ENCODE data around the gene SIGLEC5.

SIGLEC5 gene

GRCh38 chr19:51589511-51589910 is 40.7 kb downstream of the SIGLEC5 start:
- DNase-seq (ENCODE audit: low spot score) = no peak
- Mint-ChIP-seq H3K4me3 (no peak overlapping the region), H3K36me3 (ENCODE audit: low read depth) (peaks cover 46% of the 10 kb centered on the region), H3K4me1 (ENCODE audit: low read depth) (peaks cover 9% of the 10 kb centered on the region), H3K27me3 (ENCODE audit: low read depth) (no peaks in the 10 kb centered on the region), H3K9me3 (peaks cover 47% of the 10 kb centered on the region), H3K27ac (no peak overlapping the region)

- DNase-seq (ENCODE audit: low spot score) = no peak
- Mint-ChIP-seq H3K4me3 (no peak overlapping the region), H3K9me3 (peaks cover 60% of the 10 kb centered on the region), H3K36me3 (ENCODE audit: low read depth) (peaks cover 64% of the 10 kb centered on the region), H3K27me3 (ENCODE audit: low read depth) (no peaks in the 10 kb centered on the region), H3K4me1 (ENCODE audit: low read depth) (peaks cover 2% of the 10 kb centered on the region), H3K27ac (no peak overlapping the region)
Measured at GRCh38 chr19:51587264-51588191, 42.7 kb downstream of the SIGLEC5 start.

- peaks cover 60% of the 10 kb centered on the region for H3K9me3 Mint-ChIP-seq
- no peak for DNase-seq (ENCODE audit: low spot score)
Measured at GRCh38 chr19:51586799-51587198, 43.4 kb downstream of the SIGLEC5 start.

GRCh38 chr19:51586103-51586728 is 44.0 kb downstream of the SIGLEC5 start:
- Mint-ChIP-seq H3K27ac (no peak overlapping the region), H3K36me3 (ENCODE audit: low read depth) (peaks cover 75% of the 10 kb centered on the region), H3K27me3 (ENCODE audit: low read depth) (no peaks in the 10 kb centered on the region), H3K9me3 (peaks cover 60% of the 10 kb centered on the region), H3K4me3 (no peak overlapping the region), H3K4me1 (ENCODE audit: low read depth) (no peaks in the 10 kb centered on the region)
- DNase-seq (ENCODE audit: low spot score) = no peak

More at GRCh38 chr19:51586799-51587198, 43.4 kb downstream of the SIGLEC5 start:
- H3K27me3 Mint-ChIP-seq (ENCODE audit: low read depth) = no peaks in the 10 kb centered on the region
- no peak overlapping the region for H3K27ac Mint-ChIP-seq
- peaks cover 69% of the 10 kb centered on the region for H3K36me3 Mint-ChIP-seq (ENCODE audit: low read depth)
- H3K4me3 Mint-ChIP-seq = no peak overlapping the region
- H3K4me1 Mint-ChIP-seq (ENCODE audit: low read depth) = no peaks in the 10 kb centered on the region

- peaks cover 51% of the 10 kb centered on the region for H3K36me3 Mint-ChIP-seq (ENCODE audit: low read depth)
- H3K9me3 Mint-ChIP-seq = no peaks in the 10 kb centered on the region
- no peak for DNase-seq (ENCODE audit: low spot score)
- H3K27me3 Mint-ChIP-seq (ENCODE audit: low read depth) = no peaks in the 10 kb centered on the region
- peaks cover 12% of the 10 kb centered on the region for H3K4me1 Mint-ChIP-seq (ENCODE audit: low read depth)
- no peak overlapping the region for H3K4me3 Mint-ChIP-seq
- no peak overlapping the region for H3K27ac Mint-ChIP-seq
Measured at GRCh38 chr19:51576850-51577249, 53.4 kb downstream of the SIGLEC5 start.

- Mint-ChIP-seq H3K36me3 (ENCODE audit: low read depth) (peaks cover 31% of the 10 kb centered on the region), H3K27me3 (ENCODE audit: low read depth) (peaks cover 10% of the 10 kb centered on the region), H3K4me3 (no peak overlapping the region), H3K9me3 (no peaks in the 10 kb centered on the region), H3K27ac (no peak overlapping the region), H3K4me1 (ENCODE audit: low read depth) (peaks cover 25% of the 10 kb centered on the region)
- DNase-seq (ENCODE audit: low spot score) = no peak
Measured at GRCh38 chr19:51573331-51573730, 56.9 kb downstream of the SIGLEC5 start.

GRCh38 chr19:51572908-51573307 is 57.3 kb downstream of the SIGLEC5 start:
- H3K4me1 Mint-ChIP-seq (ENCODE audit: low read depth) = peaks cover 25% of the 10 kb centered on the region
- peaks cover 30% of the 10 kb centered on the region for H3K36me3 Mint-ChIP-seq (ENCODE audit: low read depth)
- H3K27me3 Mint-ChIP-seq (ENCODE audit: low read depth) = peaks cover 14% of the 10 kb centered on the region
- DNase-seq (ENCODE audit: low spot score) = no peak
- no peaks in the 10 kb centered on the region for H3K9me3 Mint-ChIP-seq
- H3K27ac Mint-ChIP-seq = no peak overlapping the region
- no peak overlapping the region for H3K4me3 Mint-ChIP-seq

GRCh38 chr19:51572410-51572809 is 57.8 kb downstream of the SIGLEC5 start:
- H3K36me3 Mint-ChIP-seq (ENCODE audit: low read depth) = peaks cover 30% of the 10 kb centered on the region
- peak overlapping the region; percentile 98 for H3K4me3 Mint-ChIP-seq
- peaks cover 14% of the 10 kb centered on the region for H3K27me3 Mint-ChIP-seq (ENCODE audit: low read depth)
- H3K4me1 Mint-ChIP-seq (ENCODE audit: low read depth) = peaks cover 25% of the 10 kb centered on the region
- no peak overlapping the region for H3K27ac Mint-ChIP-seq
- H3K9me3 Mint-ChIP-seq = no peaks in the 10 kb centered on the region
- no peak for DNase-seq (ENCODE audit: low spot score)

GRCh38 chr19:51571599-51571998 is 58.6 kb downstream of the SIGLEC5 start:
- Mint-ChIP-seq H3K36me3 (ENCODE audit: low read depth) (peaks cover 23% of the 10 kb centered on the region), H3K27ac (peak overlapping the region; percentile 44), H3K27me3 (ENCODE audit: low read depth) (peaks cover 14% of the 10 kb centered on the region), H3K4me3 (peak overlapping the region; percentile 98), H3K9me3 (no peaks in the 10 kb centered on the region), H3K4me1 (ENCODE audit: low read depth) (peaks cover 26% of the 10 kb centered on the region)
- DNase-seq (ENCODE audit: low spot score) = no peak

GRCh38 chr19:51570962-51571575 is 59.1 kb downstream of the SIGLEC5 start, which contains the start of gene ZNF175:
Gene ZNF175, plus strand, starts transcription at chr19:51571283. Its CDS starts 2,047 bp downstream, at chr19:51573330.
- peak; percentile 82 for DNase-seq (ENCODE audit: low spot score)
- H3K27ac Mint-ChIP-seq = peak within 1 kb of the TSS; percentile 72
- peaks cover 16% of the 10 kb centered on the region for H3K27me3 Mint-ChIP-seq (ENCODE audit: low read depth)
- H3K4me3 Mint-ChIP-seq = peak within 1 kb of the TSS; percentile 98
- peaks cover 27% of the 10 kb centered on the region for H3K4me1 Mint-ChIP-seq (ENCODE audit: low read depth)
- no peaks in the 10 kb centered on the region for H3K9me3 Mint-ChIP-seq
- H3K36me3 Mint-ChIP-seq (ENCODE audit: low read depth) = peaks cover 20% of the 10 kb centered on the region

- Mint-ChIP-seq H3K4me1 (ENCODE audit: low read depth) (peaks cover 33% of the 10 kb centered on the region), H3K27ac (no peak overlapping the region), H3K27me3 (ENCODE audit: low read depth) (peaks cover 32% of the 10 kb centered on the region), H3K9me3 (no peaks in the 10 kb centered on the region), H3K36me3 (ENCODE audit: low read depth) (peaks cover 9% of the 10 kb centered on the region), H3K4me3 (no peak overlapping the region)
- DNase-seq (ENCODE audit: low spot score) = no peak
Measured at GRCh38 chr19:51568456-51568855, 61.7 kb downstream of the SIGLEC5 start.

- no peaks in the 10 kb centered on the region for H3K9me3 Mint-ChIP-seq
- peaks cover 32% of the 10 kb centered on the region for H3K27me3 Mint-ChIP-seq (ENCODE audit: low read depth)
- no peak overlapping the region for H3K4me3 Mint-ChIP-seq
- DNase-seq (ENCODE audit: low spot score) = no peak
- H3K4me1 Mint-ChIP-seq (ENCODE audit: low read depth) = peaks cover 31% of the 10 kb centered on the region
- peaks cover 6% of the 10 kb centered on the region for H3K36me3 Mint-ChIP-seq (ENCODE audit: low read depth)
- H3K27ac Mint-ChIP-seq = no peak overlapping the region
Measured at GRCh38 chr19:51567583-51567982, 62.6 kb downstream of the SIGLEC5 start.

- peaks cover 37% of the 10 kb centered on the region for H3K27me3 Mint-ChIP-seq (ENCODE audit: low read depth)
- no peak for DNase-seq (ENCODE audit: low spot score)
- H3K27ac Mint-ChIP-seq = no peak overlapping the region
- peaks cover 23% of the 10 kb centered on the region for H3K4me1 Mint-ChIP-seq (ENCODE audit: low read depth)
- H3K36me3 Mint-ChIP-seq (ENCODE audit: low read depth) = peaks cover 4% of the 10 kb centered on the region
- no peak overlapping the region for H3K4me3 Mint-ChIP-seq
- H3K9me3 Mint-ChIP-seq = no peaks in the 10 kb centered on the region
Measured at GRCh38 chr19:51566489-51567100, 63.6 kb downstream of the SIGLEC5 start.
